Uterus (tissue), 4 donors: ENCODE measurements around the gene PAGR1. TPM values are rescaled to one million over a fixed set of nuclear protein-coding genes. Genes with fewer than 3 reads are reported as not detected.
"Not testable (repeated sequence)": the region's sequence is repeated elsewhere in the genome, so short reads cannot be mapped to it uniquely, and the experiment has no call there.

ENCODE experiments used
- DNase-seq, 2 donors: peaks; one replicate each; pipeline ENCODE4 v3.0.0-alpha.2; 2019 to 2020
- H3K27ac ChIP-seq, 2 donors: fragments of 200-600 bp; sonication (generic); 1 replicate in 1 of 2; 2 replicates in 1 of 2; pipeline ENCODE4 v1.5.1; 2016 to 2018
- H3K27me3 ChIP-seq, 2 donors: fragments of 200-600 bp; sonication (generic); one replicate each; pipeline ENCODE4 v1.5.1; 2018 to 2019; ENCODE audit warnings: control low read depth in 1 of 2
- H3K36me3 ChIP-seq, 2 donors: fragments of 200-600 bp; sonication (generic); one replicate each; pipeline ENCODE4 v1.5.1; 2019; ENCODE audit warnings: control low read depth in 1 of 2
- H3K4me1 ChIP-seq, 2 donors: fragments of 200-600 bp; sonication (generic); one replicate each; pipeline ENCODE4 v1.5.1; 2018 to 2019; ENCODE audit warnings: control low read depth in 1 of 2
- H3K4me3 ChIP-seq, 2 donors: fragments of 200-600 bp; sonication (generic); 1 replicate in 1 of 2; 2 replicates in 1 of 2; pipeline ENCODE4 v1.5.1; 2018 to 2019; ENCODE audit warnings: mild to moderate bottlenecking in 1 of 2
- H3K9me3 ChIP-seq, 2 donors: fragments of 200-600 bp; sonication (generic); one replicate each; pipeline ENCODE4 v1.5.1; 2019; ENCODE audit warnings: control low read depth in 1 of 2
- CTCF ChIP-seq, 4 experiments: fragments of 200-600 bp in 2 of 4; fragments of 450-650 bp in 2 of 4; sonication (generic) in 2 of 4; IDR thresholded peaks; one replicate each; pipeline ENCODE4 v1.5.1; 2016 to 2019; ENCODE audit warnings: antibody characterized with exemption in 4 of 4, mild to moderate bottlenecking in 2 of 4, moderate library complexity in 1 of 4
- POLR2A ChIP-seq, 2 donors: fragments of 450-650 bp; IDR thresholded peaks; one replicate each; pipeline ENCODE4 v1.6.1; 2016; ENCODE audit warnings: antibody characterized with exemption in 2 of 2, mild to moderate bottlenecking in 1 of 2, moderate library complexity in 1 of 2
- intact Hi-C: fragments of 100-400 bp; cut with DNase I; formaldehyde crosslinking; loops from one replicate; pipeline ENCODE4 v1.15.1; 2023; ENCODE audit warnings: low total_unique reads
- total RNA-seq, 4 donors: library from RNA; depleted of rRNA in 3 of 4; stranded (reverse); fragments of >200 nt in 3 of 4; gene quantifications; one replicate each; pipeline versions ENCODE4 v1.1.0 to v1.2.4, GENCODE V29; 2014 to 2023
- donor health status: DM: yes; HTN: yes; CAD: no.

The PAGR1 gene
- total RNA-seq, 4 donors from 2014 or later: 36.1 to 85.0 (median 46.9) TPM

GRCh38 chr16:29830774-29831173, 14.8 kb downstream of the PAGR1 start:
- Histone ChIP-seq H3K4me3 (no peak overlapping the region), H3K27ac (no peak overlapping the region), H3K27me3 (no peaks in the 10 kb centered on the region), H3K4me1 (peaks cover 0 to 5% of the 10 kb centered on the region in 2 donors), H3K9me3 (no peaks in the 10 kb centered on the region), H3K36me3 (no peaks in the 10 kb centered on the region)
- TF ChIP-seq POLR2A (IDR thresholded peaks at IDR 0.05) (no peak), CTCF (IDR thresholded peaks at IDR 0.05) (no peak)
- no peak for DNase-seq
- intact Hi-C loops: no loop called here

- Histone ChIP-seq H3K27ac (no peak overlapping the region), H3K9me3 (no peaks in the 10 kb centered on the region), H3K36me3 (no peaks in the 10 kb centered on the region), H3K4me3 (no peak overlapping the region), H3K4me1 (no peaks in the 10 kb centered on the region), H3K27me3 (no peaks in the 10 kb centered on the region)
- intact Hi-C loops: no loop called here
- no peak for TF ChIP-seq CTCF (IDR thresholded peaks at IDR 0.05)
- no peak for TF ChIP-seq POLR2A (IDR thresholded peaks at IDR 0.05)
- DNase-seq: no peak
Observed at GRCh38 chr16:29831490-29831889, 15.5 kb downstream of the PAGR1 start.

GRCh38 chr16:29833219-29833618, 17.3 kb downstream of the PAGR1 start:
- H3K9me3 ChIP-seq, H3K4me1 ChIP-seq, H3K27me3 ChIP-seq, H3K4me3 ChIP-seq, intact Hi-C loops, H3K36me3 ChIP-seq, DNase-seq, H3K27ac ChIP-seq: not testable (repeated sequence)

GRCh38 chr16:29834079-29834478, 18.1 kb downstream of the PAGR1 start:
- TF ChIP-seq CTCF (IDR thresholded peaks at IDR 0.05) (no peak), POLR2A (IDR thresholded peaks at IDR 0.05) (no peak)
- no peaks in the 10 kb centered on the region for H3K4me1 ChIP-seq
- H3K9me3 ChIP-seq: no peaks in the 10 kb centered on the region
- no peak for DNase-seq
- H3K4me3 ChIP-seq: no peak overlapping the region
- H3K27me3 ChIP-seq: no peaks in the 10 kb centered on the region
- intact Hi-C loops: no loop called here
- no peaks in the 10 kb centered on the region for H3K36me3 ChIP-seq
- no peak overlapping the region for H3K27ac ChIP-seq

GRCh38 chr16:29835926-29836325, 20.0 kb downstream of the PAGR1 start:
- DNase-seq: no peak
- Histone ChIP-seq H3K27me3 (no peaks in the 10 kb centered on the region), H3K9me3 (no peaks in the 10 kb centered on the region), H3K36me3 (no peaks in the 10 kb centered on the region), H3K27ac (no peak overlapping the region), H3K4me1 (no peaks in the 10 kb centered on the region), H3K4me3 (no peak overlapping the region)
- intact Hi-C loops: no loop called here
- no peak for TF ChIP-seq CTCF (IDR thresholded peaks at IDR 0.05)
- TF ChIP-seq POLR2A (IDR thresholded peaks at IDR 0.05): no peak

GRCh38 chr16:29836623-29837022, 20.7 kb downstream of the PAGR1 start:
- no peaks in the 10 kb centered on the region for H3K4me1 ChIP-seq
- H3K4me3 ChIP-seq: no peak overlapping the region
- H3K27ac ChIP-seq: no peak overlapping the region
- no peak for DNase-seq
- H3K36me3 ChIP-seq: no peaks in the 10 kb centered on the region
- no peaks in the 10 kb centered on the region for H3K9me3 ChIP-seq
- no peak for TF ChIP-seq CTCF (IDR thresholded peaks at IDR 0.05)
- no peak for TF ChIP-seq POLR2A (IDR thresholded peaks at IDR 0.05)
- H3K27me3 ChIP-seq: no peaks in the 10 kb centered on the region
- intact Hi-C loops: no loop called here
